Uterus (tissue), 2 donors: ENCODE results near the gene SEC14L6.

Experiments
- POLR2A ChIP-seq, 2 donors: fragments of 450-650 bp; IDR thresholded peaks; one replicate each; pipeline ENCODE4 v1.6.1; 2016; ENCODE audit warnings: antibody characterized with exemption in 2 of 2, mild to moderate bottlenecking in 1 of 2, moderate library complexity in 1 of 2
- TF ChIP-seq, protein P1 (sequence below), 4 experiments: fragments of 200-600 bp in 2 of 4; fragments of 450-650 bp in 2 of 4; sonication (generic) in 2 of 4; IDR thresholded peaks; one replicate each; pipeline ENCODE4 v1.5.1; 2016 to 2019; ENCODE audit warnings: antibody characterized with exemption in 4 of 4, mild to moderate bottlenecking in 2 of 4, moderate library complexity in 1 of 4

DNA sequence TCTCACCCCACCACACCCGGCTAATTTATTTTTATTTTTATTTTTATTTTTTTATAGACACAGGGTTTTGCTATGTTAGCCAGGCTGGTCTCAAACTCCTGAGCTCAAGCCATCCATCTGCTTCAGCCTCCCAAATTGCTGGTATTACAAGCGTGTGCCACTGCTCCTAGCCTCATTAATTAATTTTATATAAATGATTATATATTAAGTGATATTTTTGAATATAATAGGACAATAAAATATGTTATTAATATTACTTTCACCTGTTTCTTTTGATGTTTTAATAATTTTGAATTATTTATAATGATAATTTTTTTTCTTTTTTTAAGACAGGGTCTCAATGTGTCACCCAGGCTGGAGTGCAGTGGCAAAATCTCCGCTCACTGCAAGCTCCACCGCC, 38.9 kb downstream of the SEC14L6 start:
- TF ChIP-seq, protein P1, sequence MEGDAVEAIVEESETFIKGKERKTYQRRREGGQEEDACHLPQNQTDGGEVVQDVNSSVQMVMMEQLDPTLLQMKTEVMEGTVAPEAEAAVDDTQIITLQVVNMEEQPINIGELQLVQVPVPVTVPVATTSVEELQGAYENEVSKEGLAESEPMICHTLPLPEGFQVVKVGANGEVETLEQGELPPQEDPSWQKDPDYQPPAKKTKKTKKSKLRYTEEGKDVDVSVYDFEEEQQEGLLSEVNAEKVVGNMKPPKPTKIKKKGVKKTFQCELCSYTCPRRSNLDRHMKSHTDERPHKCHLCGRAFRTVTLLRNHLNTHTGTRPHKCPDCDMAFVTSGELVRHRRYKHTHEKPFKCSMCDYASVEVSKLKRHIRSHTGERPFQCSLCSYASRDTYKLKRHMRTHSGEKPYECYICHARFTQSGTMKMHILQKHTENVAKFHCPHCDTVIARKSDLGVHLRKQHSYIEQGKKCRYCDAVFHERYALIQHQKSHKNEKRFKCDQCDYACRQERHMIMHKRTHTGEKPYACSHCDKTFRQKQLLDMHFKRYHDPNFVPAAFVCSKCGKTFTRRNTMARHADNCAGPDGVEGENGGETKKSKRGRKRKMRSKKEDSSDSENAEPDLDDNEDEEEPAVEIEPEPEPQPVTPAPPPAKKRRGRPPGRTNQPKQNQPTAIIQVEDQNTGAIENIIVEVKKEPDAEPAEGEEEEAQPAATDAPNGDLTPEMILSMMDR (IDR thresholded peaks at IDR 0.05), result no peak
- TF ChIP-seq POLR2A (IDR thresholded peaks at IDR 0.05), result no peak
